ENCODE measurements around the gene FAIM2.
"Not testable (repeated sequence)": the region's sequence is repeated elsewhere in the genome, so short reads cannot be mapped to it uniquely, and the experiment has no call there.

GRCh38 chr12:49879065-49879464, 24.6 kb downstream of the FAIM2 start:
- TF ChIP-seq POLR2A, CTCF (IDR thresholded peaks at IDR 0.05): not testable (repeated sequence)

Measured in upper lobe of left lung (tissue), 4 donors.